ENCODE measurements around the gene ZDHHC12.
"Not testable (repeated sequence)": the region's sequence is repeated elsewhere in the genome, so short reads cannot be mapped to it uniquely, and the experiment has no call there.

Gene ZDHHC12

GRCh38 chr9:128706671-128707381 lies 17.1 kb downstream of the ZDHHC12 start:
- no peak for DNase-seq

GRCh38 chr9:128706045-128706444 lies 17.9 kb downstream of the ZDHHC12 start:
- no peak for DNase-seq

- DNase-seq = no peak
Measured at GRCh38 chr9:128705051-128705965, 18.6 kb downstream of the ZDHHC12 start.

GRCh38 chr9:128704356-128704670 lies 19.6 kb downstream of the ZDHHC12 start:
- no peak for DNase-seq

- no peak for DNase-seq
Measured at GRCh38 chr9:128703616-128704355, 20.1 kb downstream of the ZDHHC12 start.

- DNase-seq = no peak
Measured at GRCh38 chr9:128702949-128703615, 20.8 kb downstream of the ZDHHC12 start.

- peak; percentile 89 for DNase-seq
Measured at GRCh38 chr9:128702445-128702948, 21.4 kb downstream of the ZDHHC12 start, which contains the start of gene PKN3. Gene PKN3, plus strand, starts transcription at chr9:128702503. Its CDS starts 413 bp downstream, at chr9:128702916.

- no peak for DNase-seq
Measured at GRCh38 chr9:128701227-128701854, 22.6 kb downstream of the ZDHHC12 start.

- not testable (repeated sequence) for DNase-seq
Measured at GRCh38 chr9:128699096-128699795, 24.7 kb downstream of the ZDHHC12 start.

GRCh38 chr9:128696923-128697707 lies 26.8 kb downstream of the ZDHHC12 start:
- no peak for DNase-seq

- DNase-seq = no peak
Measured at GRCh38 chr9:128694344-128694743, 29.6 kb downstream of the ZDHHC12 start.

GRCh38 chr9:128693738-128694137 lies 30.2 kb downstream of the ZDHHC12 start:
- DNase-seq = not testable (repeated sequence)

GRCh38 chr9:128690684-128691034 lies 33.3 kb downstream of the ZDHHC12 start:
- DNase-seq = no peak

- peak; percentile 59 for DNase-seq
Measured at GRCh38 chr9:128689820-128690683, 33.9 kb downstream of the ZDHHC12 start.

- DNase-seq = no peak
Measured at GRCh38 chr9:128689293-128689774, 34.6 kb downstream of the ZDHHC12 start.

GRCh38 chr9:128688501-128689292 lies 35.2 kb downstream of the ZDHHC12 start, which contains the start of gene SET:
Gene SET, plus strand, starts transcription at chr9:128689222. Its CDS starts 361 bp downstream, at chr9:128689583.
- DNase-seq = peak; percentile 93

- DNase-seq = no peak
Measured at GRCh38 chr9:128687453-128687852, 36.5 kb downstream of the ZDHHC12 start.

All from activated T-cell treated with anti-CD3 and anti-CD28 coated beads, Interleukin-2, amount 50 U/mL, for 1 hour (primary cell).